ENCODE results near the gene ZNF646.

- TF ChIP-seq, protein P1, sequence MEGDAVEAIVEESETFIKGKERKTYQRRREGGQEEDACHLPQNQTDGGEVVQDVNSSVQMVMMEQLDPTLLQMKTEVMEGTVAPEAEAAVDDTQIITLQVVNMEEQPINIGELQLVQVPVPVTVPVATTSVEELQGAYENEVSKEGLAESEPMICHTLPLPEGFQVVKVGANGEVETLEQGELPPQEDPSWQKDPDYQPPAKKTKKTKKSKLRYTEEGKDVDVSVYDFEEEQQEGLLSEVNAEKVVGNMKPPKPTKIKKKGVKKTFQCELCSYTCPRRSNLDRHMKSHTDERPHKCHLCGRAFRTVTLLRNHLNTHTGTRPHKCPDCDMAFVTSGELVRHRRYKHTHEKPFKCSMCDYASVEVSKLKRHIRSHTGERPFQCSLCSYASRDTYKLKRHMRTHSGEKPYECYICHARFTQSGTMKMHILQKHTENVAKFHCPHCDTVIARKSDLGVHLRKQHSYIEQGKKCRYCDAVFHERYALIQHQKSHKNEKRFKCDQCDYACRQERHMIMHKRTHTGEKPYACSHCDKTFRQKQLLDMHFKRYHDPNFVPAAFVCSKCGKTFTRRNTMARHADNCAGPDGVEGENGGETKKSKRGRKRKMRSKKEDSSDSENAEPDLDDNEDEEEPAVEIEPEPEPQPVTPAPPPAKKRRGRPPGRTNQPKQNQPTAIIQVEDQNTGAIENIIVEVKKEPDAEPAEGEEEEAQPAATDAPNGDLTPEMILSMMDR (IDR thresholded peaks at IDR 0.05): no peak
- TF ChIP-seq SIN3A (IDR thresholded peaks at IDR 0.05; ENCODE audit: borderline replicate concordance, insufficient read depth, low read depth, low read length) (no peak), TCF7L2 (IDR thresholded peaks at IDR 0.05; ENCODE audit: low read depth, low read length) (no peak), REST (IDR thresholded peaks at IDR 0.05; ENCODE audit: insufficient read depth in 1 of 2, low read depth in 2 of 2, low read length in 1 of 2) (no peak)
Measured at GRCh38 chr16:31085873-31086628, 11.8 kb downstream of the ZNF646 start.

Data from Panc1 (cell line).